Daoy (cell line): Measurements from ENCODE around the gene WNT3A. TPM values are rescaled to one million over a fixed set of nuclear protein-coding genes. Genes with fewer than 3 reads are reported as not detected.

Experiments used
- DNase-seq: peaks from one replicate; pipeline ENCODE4 v3.0.0-alpha.2; 2015; ENCODE audit warnings: low read depth
- total RNA-seq: library from RNA; depleted of rRNA; stranded (reverse); fragments of >200 nt; shearing (Covaris generic); gene quantifications from 2 replicates; pipeline ENCODE4 v1.2.3, GENCODE V29; 2014

WNT3A gene
- total RNA-seq, 1 experiment from 2014 or later, result not detected

DNA sequence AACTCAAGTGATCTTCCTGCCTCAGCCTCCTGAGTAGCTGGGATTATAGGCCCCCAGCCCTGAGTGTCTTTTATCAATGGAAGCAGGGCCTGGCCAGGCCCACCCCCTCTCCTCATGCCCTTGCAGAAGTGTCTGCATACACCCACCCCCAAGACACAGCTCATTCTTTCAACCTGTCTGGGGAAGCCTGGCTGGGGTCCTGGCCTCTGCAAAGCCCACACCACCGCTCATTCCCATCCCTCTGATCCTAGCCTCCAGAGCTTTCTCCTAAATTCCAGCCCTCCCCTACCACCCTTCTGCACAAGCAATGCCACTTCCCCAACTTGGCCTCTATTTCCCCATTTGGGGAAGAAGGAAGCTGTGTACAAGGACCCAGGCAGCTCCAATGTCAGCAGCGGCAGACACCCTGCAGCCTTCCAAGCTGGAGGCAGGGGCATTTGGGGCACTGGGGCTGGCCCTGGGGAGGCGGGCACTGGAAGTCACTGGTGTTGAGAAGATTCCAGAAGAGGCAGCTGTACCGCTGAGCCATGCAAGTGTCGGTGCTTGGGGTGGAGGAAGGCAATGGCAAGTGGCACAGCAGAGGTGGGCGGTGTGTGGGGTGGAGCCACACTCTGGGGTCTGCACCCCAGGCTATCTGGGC is 42.0 kb downstream of the WNT3A start:
- no peak for DNase-seq

DNA sequence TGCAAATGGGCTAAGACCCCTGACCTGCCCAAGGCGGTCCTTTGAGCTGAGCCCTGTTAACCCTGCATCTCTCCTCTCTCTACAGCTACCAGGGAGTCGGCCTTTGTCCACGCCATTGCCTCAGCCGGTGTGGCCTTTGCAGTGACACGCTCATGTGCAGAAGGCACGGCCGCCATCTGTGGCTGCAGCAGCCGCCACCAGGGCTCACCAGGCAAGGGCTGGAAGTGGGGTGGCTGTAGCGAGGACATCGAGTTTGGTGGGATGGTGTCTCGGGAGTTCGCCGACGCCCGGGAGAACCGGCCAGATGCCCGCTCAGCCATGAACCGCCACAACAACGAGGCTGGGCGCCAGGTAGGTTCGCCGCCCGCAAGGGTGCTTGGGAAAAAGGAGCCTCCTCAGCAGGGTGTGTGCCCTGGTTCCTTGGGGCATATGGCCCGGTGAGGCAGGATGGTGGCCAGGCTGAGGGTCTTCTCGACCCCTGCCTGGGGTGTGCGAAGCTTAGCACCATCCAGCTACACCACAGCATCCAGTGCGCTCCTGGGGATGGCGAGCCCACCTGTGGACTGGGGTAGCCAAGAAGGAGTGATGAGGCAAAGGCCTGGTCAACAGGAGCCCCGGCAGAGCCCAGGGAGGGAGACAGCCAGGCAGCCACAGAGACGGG is 43.9 kb downstream of the WNT3A start:
- no peak for DNase-seq

DNA sequence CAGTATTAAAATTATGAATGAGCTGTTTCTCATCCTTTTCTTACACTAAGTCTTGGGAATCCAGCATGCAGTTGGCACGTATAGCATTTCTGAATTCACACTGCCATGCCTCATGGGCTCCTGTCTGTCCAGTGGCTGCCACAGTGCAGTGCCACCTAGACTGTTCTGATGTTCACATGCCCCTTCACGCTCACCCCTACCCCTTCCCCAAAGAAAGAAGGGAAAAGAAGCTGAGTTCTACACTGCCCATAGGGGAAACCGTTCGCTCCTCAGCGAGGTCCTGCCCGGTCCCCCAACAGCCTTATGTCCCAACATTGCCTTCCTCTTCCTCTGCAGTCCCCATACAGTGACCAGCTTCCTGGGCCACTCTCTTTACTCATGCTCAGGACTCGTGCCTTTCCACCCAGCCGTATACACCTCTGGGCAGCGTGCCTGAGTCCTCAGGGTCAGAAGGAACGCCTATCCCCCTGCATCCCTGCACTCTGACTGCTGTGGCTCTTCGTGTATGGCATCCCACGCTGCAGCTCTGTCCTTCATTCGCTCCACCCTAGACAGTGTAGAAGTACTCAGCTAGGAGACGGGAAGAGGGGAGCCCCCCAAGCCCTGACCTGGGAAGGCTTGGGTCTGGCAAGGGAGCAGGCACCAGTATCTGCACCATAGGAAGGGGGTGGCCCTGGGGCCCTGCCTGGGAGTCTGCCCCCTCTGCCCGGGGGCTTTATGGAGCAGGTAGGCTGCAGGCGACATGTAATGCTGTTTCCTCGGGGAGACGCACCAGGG is 51.6 kb downstream of the WNT3A start:
- DNase-seq, result no peak

DNA sequence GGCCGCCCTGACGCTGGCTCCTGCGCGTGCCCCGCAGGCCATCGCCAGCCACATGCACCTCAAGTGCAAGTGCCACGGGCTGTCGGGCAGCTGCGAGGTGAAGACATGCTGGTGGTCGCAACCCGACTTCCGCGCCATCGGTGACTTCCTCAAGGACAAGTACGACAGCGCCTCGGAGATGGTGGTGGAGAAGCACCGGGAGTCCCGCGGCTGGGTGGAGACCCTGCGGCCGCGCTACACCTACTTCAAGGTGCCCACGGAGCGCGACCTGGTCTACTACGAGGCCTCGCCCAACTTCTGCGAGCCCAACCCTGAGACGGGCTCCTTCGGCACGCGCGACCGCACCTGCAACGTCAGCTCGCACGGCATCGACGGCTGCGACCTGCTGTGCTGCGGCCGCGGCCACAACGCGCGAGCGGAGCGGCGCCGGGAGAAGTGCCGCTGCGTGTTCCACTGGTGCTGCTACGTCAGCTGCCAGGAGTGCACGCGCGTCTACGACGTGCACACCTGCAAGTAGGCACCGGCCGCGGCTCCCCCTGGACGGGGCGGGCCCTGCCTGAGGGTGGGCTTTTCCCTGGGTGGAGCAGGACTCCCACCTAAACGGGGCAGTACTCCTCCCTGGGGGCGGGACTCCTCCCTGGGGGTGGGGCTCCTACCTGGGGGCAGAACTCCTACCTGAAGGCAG is 52.3 kb downstream of the WNT3A start:
- no peak for DNase-seq

DNA sequence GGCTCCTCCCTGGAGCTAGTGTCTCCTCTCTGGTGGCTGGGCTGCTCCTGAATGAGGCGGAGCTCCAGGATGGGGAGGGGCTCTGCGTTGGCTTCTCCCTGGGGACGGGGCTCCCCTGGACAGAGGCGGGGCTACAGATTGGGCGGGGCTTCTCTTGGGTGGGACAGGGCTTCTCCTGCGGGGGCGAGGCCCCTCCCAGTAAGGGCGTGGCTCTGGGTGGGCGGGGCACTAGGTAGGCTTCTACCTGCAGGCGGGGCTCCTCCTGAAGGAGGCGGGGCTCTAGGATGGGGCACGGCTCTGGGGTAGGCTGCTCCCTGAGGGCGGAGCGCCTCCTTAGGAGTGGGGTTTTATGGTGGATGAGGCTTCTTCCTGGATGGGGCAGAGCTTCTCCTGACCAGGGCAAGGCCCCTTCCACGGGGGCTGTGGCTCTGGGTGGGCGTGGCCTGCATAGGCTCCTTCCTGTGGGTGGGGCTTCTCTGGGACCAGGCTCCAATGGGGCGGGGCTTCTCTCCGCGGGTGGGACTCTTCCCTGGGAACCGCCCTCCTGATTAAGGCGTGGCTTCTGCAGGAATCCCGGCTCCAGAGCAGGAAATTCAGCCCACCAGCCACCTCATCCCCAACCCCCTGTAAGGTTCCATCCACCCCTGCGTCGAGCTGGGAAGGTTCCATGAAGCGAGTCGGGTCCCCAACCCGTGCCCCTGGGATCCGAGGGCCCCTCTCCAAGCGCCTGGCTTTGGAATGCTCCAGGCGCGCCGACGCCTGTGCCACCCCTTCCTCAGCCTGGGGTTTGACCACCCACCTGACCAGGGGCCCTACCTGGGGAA is 53.0 kb downstream of the WNT3A start:
- DNase-seq, result peak; percentile 84

DNA sequence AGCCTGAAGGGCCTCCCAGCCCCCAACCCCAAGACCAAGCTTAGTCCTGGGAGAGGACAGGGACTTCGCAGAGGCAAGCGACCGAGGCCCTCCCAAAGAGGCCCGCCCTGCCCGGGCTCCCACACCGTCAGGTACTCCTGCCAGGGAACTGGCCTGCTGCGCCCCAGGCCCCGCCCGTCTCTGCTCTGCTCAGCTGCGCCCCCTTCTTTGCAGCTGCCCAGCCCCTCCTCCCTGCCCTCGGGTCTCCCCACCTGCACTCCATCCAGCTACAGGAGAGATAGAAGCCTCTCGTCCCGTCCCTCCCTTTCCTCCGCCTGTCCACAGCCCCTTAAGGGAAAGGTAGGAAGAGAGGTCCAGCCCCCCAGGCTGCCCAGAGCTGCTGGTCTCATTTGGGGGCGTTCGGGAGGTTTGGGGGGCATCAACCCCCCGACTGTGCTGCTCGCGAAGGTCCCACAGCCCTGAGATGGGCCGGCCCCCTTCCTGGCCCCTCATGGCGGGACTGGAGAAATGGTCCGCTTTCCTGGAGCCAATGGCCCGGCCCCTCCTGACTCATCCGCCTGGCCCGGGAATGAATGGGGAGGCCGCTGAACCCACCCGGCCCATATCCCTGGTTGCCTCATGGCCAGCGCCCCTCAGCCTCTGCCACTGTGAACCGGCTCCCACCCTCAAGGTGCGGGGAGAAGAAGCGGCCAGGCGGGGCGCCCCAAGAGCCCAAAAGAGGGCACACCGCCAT is 53.8 kb downstream of the WNT3A start:
- peak; percentile 54 for DNase-seq

DNA sequence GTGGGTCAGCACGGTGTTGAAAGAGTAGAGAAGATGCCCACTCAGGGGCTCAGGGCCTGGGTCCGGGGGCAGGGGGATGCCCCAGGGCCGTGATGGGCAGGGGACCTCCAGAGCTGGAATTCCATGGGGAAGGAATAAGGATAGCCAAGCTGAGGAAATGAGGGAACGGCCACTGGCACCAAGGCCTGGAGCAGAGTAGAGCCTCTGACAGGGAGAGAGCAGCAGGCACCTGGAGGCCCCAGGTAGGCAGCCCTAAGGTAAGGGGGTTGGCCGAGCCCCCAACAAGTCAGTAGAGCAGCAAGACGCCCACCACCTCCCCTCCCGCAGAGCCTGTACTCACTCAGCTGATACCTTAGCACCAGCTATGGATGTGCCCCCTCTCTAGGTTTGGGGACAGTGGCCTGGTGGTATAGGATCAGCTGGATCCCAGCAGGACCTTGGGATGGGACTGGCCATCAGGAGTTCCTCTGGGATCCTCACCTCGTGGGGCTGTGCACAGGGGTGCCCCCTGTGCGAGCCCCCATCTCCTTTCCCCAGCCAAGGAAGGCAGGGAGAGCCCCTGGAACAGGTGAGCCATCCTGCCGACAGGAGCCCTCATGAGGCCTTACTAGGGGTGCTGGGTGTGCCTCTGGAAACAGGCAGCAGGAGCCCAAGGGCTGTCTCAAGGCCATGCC is 54.8 kb downstream of the WNT3A start:
- DNase-seq, result no peak

DNA sequence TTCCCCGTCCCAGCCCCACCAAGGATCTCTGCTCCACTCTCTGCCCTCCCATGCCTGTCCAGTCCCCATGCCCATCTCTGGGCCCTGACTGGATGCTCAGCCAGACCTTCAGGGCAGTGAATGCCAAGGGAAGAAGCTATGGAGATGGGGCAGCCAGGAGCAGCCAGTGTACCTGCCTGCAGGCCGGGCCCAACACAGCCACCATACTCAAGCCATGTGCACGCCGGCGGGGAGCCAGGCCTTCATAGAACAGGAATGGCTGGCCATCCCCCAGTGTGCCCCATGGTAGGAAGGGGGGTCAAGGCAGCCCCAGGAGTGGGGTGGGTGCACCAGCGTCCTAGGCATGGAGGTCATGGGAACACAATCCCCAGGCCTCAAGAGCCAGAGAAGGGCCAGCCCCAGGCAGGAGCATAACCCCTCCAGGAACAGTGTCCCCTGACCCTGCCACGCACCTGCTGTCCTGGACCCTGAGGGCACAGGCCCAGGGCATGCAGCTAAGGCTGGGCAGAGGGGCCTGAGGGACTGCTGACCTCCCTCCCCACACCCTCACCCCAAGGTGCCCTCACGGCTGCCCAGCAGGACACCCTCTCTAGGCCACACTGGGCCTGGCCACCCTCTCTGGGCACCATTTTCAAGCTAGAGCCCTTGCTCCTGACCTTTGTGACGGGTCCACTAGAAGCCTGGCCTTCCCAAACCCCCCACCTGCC is 55.4 kb downstream of the WNT3A start:
- no peak for DNase-seq

DNA sequence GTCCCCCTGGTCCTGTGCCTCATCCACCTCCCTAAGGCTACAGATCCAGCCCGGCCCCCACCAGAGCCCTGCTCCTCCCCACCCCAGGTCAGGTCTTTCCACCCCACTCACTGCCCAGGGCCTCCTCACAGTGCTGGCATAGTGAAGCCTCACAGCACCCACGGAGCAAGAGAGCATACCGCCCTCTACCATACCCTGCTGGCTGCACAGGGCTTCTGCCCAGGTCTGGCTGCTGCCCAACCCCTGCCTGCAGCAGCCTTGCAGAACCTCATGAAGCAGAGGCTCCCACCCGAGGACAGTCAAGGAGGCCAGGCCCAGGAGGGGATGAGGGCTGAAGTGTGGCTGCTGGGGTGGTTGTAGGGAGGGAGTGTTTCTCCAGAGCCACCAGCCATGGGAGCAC is 56.0 kb downstream of the WNT3A start:
- no peak for DNase-seq

DNA sequence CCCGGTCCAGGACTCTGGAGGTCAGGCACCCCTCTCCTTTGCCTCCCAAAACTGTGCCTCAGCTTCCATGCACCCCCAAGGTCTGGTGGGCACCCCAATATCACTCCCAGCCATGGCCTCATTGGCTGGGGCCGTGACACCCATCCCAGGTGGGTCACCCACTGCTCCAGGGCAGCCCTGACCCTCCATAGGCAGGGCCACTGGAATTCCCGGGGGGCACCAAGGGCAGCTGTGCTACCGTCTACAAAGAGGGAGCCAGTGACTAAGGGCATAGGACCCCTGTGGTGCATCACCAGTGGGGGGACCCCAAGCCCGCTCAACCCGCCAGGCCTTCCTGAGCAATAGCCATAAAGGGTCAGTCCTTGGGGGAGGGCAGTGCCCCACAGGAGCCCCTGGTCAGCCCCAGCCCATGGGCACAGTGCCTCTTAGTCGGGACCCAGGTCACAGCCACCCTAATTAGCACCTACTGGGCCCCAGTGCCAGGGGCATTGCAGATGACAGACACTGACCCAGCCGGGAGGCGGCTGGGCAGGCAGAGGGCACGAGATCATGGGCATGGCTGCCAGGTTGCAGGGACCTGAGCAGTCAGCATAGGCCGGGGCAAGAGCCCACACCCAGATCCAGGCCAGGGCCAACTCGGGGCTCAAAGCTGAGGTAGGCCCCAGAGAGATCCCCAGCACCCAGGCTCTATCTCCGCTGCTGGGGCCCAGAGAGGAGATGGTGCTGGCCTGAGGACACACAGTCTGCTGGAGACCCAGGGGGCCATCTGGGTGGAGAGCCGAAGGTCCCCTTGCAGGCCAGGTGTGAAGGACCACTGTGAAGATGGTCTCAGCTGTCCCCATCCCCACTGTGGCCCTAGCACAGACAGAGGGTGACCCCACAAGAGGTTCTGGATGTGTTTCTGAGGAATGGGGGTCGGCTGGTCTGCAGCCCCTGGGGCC is 56.7 kb downstream of the WNT3A start:
- no peak for DNase-seq

DNA sequence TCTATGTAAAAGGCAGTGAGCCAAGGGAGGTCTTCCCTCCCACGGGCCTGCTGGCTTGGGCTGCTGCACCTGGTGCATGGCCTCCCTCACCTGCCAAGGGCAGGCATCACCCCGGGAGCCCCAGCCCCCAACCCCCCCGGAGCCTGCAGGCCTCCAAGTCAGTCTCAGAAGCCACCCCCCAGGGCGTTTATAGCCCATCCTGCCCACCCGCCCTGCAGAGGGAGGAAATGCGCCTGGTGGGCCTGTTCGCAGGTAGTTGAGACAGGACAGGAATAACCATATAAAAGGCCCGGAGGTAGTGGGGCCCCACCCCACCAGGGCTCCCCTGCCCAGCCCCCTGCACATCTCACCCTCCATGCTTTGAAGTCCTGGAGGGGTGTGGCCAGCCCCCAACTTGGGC is 57.5 kb downstream of the WNT3A start:
- DNase-seq, result no peak

DNA sequence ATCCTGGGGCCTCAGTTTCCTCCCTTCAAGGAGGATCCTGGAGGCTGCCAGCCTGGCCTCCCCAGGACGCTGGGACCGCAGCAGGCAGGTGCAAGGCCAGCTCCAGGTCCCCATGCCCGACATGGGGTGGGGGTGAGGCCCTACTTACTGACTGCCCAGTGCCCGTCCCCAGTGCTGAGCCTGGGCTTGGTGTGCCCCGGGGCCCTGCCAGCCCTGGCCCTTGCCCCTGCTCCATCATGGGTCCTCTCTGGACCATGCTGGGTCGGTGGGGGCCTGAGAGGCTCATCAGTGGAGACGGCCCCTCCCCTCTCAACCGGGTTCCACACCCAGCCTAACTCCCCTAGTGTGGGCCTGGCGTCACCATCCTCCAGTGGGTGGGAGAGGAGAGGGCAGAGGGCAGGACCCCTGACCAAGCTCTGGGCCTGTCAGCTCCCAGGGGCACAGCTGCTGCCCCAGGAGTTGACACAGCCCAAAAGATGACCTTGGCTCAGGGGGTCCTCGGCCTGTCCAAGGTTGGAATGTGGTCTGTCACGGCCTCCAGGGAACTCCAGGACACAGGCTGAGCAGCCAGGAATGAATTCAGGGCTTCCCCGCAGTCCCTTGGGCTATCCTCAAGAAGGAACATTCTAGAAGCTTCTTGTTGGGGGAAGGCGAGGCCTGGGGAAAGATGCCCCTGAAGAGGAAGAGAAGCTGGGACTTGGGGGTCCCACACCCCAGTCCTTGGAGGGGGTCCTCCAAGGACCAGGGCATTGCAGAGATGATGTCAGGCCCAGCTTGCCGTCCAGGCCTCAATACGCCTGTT is 58.1 kb downstream of the WNT3A start:
- DNase-seq, result no peak

DNA sequence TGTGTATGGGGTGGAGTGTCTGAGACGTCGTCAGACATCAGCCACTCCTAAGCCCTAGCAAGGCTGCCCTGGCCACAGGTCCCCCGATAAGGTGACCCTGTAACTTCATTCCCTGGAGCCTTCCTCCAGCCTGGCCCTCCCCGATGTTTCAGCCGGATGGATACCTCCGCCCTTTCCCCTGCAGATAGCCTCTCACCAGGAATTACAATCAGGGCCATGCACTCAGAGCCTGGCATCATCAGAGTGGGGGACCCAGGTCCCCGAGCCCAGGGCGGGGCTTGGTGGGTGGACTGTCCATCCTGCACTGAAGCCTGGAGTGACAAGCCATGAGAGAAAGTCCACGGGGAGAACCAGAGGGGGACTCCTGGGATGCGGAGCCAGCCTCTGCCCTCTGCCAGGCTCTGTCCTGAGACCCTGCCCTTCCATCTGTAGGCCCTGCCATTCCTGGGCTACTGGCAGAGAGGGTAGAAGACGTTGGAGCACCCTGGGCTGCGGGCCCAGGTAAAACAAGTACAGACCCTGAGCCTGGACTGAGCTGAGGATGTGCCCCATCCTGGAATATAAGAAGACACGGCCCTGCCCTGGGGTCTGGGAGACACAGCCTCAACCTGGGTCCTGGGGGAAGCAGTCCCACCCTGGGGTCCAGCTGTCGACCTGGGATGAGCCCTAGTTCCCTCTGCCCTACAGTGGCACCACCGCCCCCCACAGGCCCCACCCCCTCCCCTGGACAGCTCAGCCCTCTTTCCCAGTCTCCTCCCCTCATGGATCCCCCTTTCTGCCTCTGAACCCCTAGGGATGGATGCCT is 58.9 kb downstream of the WNT3A start:
- DNase-seq, result no peak

DNA sequence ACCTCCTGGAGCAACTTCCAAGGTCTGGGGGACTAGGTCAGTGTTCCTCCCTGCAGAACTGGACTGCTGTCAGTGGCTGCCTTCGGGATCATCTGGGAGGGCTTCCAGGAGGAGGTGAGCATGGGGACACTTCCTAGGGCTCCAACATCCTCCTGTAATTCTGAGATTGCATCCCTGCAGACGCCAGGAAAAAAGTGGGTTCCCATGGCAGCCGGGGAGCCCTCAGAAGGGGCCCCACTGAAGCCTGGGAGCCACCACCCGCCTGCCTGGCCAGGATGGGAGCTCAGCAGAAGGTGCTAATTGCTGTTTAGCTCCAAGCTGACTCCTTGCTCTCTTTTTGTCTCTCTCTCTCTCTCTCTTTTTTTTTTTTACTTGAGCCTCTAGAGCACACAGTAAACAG is 59.6 kb downstream of the WNT3A start:
- no peak for DNase-seq

DNA sequence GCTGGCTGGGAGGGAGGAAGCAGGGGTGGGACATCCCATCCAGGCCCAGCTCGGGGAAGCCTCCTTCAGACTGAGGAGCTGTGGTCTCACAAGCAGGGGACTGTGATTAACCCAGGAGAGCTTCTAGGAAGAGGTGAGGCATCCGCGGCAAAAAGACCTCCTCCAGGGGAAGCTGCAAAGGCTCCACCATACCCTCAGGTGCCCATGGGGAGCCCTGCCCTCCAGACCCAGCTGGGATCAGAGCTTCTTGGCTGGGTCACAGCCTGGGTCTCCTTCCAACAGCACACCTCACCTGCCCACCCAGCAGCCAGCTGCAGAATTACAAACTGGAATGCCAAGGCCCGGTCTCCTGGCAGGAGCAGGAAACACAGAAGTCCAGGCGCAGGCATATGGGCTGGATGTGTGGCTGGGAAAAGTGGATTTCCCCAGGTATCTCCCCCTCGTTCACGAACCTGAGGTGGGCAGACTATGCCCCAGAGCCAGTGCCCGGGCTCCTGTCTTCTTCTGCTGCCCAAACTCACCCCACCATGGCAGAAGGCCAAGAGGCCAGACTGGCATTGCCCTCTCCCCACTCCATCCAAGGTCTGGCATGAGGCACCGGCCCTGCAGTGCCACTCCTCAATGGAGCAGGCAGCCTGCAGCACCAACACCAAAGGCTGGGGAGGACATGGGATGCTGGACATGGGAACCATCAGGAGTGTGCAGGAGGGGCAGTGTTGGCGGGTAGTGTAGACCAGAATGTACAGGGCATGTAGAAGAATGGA is 60.3 kb downstream of the WNT3A start:
- DNase-seq, result no peak

DNA sequence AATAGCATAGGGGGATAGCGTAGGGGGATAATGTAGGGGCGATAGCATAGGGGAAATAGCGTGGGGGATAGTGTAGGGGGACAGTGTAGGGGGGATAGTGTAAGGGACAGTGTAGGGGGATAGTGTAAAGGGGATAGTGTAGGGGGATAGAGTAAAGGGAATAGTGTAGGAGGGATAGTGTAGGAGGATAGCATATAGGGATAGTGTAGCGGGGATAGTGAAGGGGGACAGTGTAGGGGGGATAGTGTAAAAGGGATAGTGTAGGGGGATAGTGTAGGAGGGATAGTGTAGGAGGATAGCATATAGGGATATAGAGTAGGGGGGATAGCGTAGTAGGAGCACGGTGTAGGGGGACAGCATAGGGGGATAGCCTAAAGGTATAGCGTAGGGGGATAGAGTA is 61.6 kb downstream of the WNT3A start:
- DNase-seq, result no peak
